GM19328 (cell line): ENCODE results near the gene ALDH5A1.

Source experiments
- ATAC-seq: cut with Tn5 transposase; IDR thresholded peaks from one replicate; pipeline ENCODE4 v1.9.1; 2021; ENCODE audit warnings: mild to moderate bottlenecking, moderate library complexity; ENCODE audit not compliant: unreplicated experiment

ALDH5A1 gene

DNA sequence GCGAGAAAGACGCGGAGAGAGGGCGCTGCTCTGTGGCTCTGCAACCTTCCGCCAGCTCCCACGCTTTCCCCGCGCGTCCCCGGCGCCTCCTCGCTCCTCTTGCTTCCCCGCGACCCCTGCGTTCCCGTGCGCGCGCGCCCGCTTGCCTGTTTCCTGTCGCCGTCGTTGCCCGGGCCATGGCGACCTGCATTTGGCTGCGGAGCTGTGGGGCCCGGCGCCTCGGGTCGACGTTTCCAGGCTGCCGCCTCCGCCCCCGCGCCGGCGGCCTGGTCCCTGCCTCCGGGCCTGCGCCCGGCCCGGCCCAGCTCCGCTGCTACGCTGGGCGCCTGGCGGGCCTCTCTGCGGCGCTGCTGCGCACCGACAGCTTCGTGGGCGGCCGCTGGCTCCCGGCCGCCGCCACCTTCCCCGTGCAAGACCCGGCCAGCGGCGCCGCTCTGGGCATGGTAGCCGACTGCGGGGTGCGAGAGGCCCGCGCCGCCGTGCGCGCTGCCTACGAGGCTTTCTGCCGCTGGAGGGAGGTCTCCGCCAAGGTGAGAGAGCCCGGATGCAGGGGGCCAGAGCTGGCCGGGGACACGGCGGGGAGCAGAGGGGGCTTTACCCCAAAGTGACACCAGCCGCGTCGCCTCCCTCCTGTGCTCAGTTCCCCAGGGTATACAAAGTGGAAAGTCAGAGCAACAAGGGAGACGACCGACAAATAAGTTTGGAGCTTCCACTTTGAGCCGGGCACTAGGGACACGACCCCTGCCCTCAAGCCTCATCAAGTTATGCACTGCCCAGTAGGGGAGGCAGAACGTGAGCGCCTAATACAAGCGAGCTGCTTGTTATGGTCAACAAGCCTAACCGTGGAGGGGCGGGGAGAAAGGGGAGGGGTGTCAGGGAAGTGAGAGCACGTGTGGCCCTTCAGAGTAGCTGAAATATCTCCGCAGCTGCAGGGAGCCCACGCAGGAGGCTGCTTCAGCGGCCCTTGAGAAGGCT lies at the start of gene ALDH5A1:
Gene ALDH5A1, plus strand, starts transcription at position 149 of the 975 bp plus-strand sequence. Its CDS starts 28 bp downstream, at position 177.
- ATAC-seq, result peak; percentile 61

- ATAC-seq, result no peak
Measured at GRCh38 chr6:24445704-24446103, 49.1 kb upstream of the ALDH5A1 start.

DNA sequence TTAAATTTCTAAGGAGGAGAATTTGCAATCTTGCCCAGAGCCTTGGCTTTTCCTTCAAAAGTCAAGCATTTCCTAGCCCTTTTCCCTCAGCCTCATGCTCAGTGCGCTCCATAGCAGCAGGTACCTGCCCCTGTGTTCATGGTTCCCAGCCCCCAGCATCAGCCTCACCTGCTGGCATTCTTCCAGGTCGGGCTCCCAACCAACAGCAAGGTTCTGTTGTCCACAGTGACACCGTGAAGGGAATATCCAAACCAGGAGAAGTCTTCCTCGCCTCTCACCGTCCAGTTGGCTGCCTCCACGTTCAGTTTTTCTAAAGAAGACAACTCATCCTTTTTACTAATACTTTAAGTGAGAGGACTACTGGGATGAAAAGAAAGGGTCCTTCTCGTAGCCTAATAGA lies 48.1 kb upstream of the ALDH5A1 start:
- no peak for ATAC-seq

DNA sequence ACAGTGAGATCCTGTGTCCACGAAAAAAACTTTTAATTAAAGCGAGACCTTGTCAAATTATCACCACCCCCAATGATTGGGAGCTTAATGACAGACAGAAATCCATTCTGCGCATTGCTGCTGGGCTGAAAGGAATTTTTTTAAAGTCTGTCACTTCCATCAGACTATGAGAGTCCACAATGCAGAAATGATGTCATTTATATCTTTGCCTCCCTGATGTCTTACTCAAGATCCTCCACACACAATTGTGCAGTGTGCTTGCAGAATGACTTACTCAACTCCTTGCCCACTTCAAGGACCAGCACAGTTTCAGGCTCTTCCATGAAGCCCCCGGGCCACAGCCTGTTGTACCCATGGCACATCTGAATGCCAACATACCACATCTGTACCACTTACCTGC lies 46.4 kb upstream of the ALDH5A1 start:
- no peak for ATAC-seq

- no peak for ATAC-seq
Measured at GRCh38 chr6:24448828-24449525, 45.8 kb upstream of the ALDH5A1 start.

DNA sequence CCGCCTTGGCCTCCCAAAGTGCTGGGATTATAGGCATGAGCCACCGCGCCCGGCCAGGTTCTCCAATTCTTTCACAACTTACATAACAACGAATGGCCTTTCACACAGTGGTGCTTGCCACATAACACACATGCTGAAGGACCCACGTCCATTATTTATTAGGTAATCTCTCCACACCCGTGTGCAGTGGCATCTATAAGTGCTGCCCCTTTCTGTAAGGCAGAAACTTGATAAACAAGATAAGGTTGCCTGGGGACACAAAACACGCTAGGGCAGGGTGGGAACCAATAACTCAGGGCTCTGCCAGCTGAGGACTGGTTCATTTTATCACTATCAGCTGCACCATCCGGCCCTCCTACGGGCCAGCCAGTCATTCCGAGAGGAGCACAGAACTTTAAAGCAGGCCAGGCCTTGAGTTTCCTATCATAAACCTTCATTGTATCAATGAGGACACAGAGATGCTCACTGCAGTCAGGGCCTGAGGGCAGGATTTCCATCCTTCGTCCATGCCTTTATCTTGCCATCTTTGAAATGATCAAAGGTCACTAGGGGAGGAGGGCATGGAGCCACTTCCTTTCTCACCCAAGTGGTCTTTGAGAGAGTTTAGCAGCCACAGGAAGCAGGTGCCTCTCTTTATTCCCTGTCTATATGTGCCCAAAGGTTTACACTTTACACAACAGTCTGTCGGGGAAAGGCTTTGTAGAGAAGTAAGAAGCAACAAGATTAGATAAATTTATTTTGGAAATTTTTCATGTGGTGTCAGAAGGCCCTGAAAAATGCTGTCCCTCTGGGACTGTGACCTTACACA lies 43.0 kb upstream of the ALDH5A1 start:
- no peak for ATAC-seq

- no peak for ATAC-seq
Measured at GRCh38 chr6:24453921-24454320, 40.8 kb upstream of the ALDH5A1 start.

DNA sequence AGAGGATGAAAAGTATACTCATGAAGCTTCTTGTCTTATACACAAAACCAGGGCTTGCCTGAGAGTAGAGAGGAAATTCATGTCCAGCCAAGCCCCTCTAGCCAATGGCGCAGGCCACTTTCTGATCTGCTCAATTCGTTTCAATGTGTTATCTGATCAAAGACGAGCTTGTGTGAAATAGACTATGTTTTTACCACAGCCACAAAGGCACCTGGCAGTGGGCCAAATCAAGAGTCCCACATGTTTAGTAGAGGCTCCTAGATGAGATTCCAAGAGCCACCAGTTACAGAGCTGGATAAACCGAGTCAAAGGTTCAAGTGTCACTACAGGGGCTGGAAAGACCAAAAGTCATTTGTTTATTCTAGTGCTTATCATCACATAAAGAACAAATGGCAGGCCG lies 40.3 kb upstream of the ALDH5A1 start:
- no peak for ATAC-seq

DNA sequence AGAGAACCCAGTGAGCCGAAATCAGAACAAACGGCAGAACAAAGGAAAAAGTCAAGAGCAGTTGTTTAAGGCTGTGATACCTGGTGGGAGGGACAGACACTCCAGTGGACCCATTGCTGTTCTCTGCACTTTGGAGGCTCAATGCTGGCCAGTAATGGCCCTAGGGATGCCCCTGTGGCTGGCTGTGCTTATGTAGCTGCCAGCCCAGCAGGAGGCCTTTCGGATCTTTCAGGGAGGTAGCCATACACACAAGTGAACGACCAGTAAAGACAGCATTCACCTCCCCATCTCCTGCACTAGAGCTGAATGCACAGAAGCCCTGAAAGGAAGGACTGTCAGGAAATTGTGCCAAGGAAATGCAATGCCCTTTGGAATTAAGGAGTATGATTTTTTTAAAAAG lies 39.7 kb upstream of the ALDH5A1 start:
- no peak for ATAC-seq

DNA sequence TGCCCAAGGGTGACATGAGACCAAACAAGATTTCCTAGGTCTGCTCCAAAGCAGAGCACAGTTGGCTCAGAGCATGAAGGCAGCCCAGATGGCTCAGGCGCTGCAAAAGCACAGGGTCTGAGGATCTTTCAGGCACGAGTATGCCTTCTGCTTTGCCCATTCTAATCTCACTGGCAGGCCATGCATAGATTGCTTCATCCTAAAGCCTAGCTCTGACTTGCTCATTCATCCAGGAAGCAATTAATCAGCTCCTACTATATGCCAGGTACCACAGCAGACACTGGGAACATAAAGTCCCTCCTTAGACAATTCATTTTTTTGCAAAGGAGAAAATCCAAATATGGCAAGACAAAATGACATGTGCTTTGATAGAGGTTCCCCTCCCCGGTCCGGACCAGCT lies 36.6 kb upstream of the ALDH5A1 start:
- no peak for ATAC-seq

DNA sequence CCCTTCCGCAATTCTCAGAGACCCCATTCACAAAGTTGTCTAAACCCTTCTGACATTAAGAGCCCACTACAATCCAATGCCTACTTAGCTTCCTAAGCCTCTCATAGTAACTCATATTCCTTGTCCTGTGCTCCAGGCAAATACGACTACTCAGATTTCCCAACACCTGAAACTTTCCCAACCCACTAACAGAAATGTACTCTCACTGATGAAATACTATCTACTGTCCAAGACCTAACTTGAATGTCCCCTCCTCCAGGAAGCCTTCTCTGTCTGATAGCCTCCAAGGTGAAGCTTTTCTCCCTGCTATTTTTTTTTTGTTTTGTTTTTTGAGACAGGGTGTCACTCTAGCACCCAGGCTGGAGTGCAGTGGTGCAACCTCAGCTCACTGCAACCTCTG lies 35.8 kb upstream of the ALDH5A1 start:
- ATAC-seq, result no peak

- ATAC-seq, result no peak
Measured at GRCh38 chr6:24460966-24461365, 33.8 kb upstream of the ALDH5A1 start.

GRCh38 chr6:24464253-24465038 lies 30.3 kb upstream of the ALDH5A1 start:
- ATAC-seq, result no peak

DNA sequence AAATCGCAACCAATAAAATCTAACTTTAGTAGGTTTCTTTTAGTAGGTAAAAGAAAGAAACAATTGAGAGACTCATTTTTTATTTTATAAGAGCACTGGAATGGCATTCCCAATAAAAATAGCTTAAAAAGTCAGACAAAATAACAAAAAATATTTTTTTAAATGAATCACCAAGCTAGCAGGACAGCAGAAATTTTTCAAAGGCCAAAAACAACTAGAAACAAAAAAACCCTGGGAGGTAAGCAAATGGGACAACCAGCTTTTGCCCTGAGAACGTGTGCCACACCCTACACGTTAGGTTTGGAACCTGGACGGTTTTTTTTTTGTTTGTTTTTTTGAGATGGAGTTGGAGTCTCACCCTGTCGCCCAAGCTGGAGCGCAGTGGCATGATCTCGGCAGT lies 25.0 kb upstream of the ALDH5A1 start:
- no peak for ATAC-seq

DNA sequence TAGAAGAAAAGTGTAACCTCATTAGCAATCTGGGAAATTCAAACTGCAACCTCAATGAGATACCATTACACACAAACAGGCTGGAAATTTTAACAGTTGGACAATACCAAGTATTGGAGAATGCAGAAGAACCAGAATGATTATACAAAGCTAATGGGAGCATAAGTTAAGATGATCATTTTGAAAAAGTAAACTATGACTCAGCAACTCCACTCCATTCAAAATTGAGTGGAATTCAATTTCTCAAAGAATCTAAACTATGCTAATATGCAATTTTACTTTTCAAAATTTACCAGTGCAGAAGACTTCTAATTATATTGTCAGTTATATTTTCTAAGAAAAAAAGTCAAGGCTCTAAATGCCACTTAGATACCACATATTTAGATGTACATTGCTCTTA lies 22.6 kb upstream of the ALDH5A1 start:
- ATAC-seq, result no peak

DNA sequence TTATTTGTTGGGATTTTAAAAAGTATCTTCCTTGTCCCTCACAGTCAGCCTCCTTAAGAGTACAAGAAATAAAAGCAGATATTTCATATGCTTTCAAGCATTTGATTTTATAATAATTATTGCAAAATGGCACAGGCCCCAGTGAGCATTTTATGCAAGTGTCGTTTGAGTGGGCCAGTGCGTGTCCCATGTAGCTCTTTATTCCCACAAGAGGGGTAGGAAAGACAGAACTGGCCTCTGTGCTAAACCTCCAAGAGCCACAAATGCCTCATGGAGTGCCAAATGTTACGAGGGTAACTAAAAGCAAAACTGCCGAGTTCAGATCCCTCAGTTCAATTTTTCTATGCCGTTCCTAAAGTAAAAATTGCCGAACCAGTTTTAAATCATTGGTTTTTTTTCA lies 18.1 kb upstream of the ALDH5A1 start:
- no peak for ATAC-seq

GRCh38 chr6:24477070-24477469 lies 17.7 kb upstream of the ALDH5A1 start:
- no peak for ATAC-seq

GRCh38 chr6:24478903-24479302 lies 15.9 kb upstream of the ALDH5A1 start:
- no peak for ATAC-seq

- no peak for ATAC-seq
Measured at GRCh38 chr6:24480705-24481104, 14.1 kb upstream of the ALDH5A1 start.

GRCh38 chr6:24481449-24481848 lies 13.3 kb upstream of the ALDH5A1 start:
- no peak for ATAC-seq
